WTC11 (cell line): Measurements from ENCODE around the gene CAPSL.

Experiments
- CBFB ChIP-seq: sonication (generic); formaldehyde crosslinking; IDR thresholded peaks from 2 replicates; pipeline ENCODE4 v1.8.1; 2022; ENCODE audit warnings: mild to moderate bottlenecking, low read depth, missing genetic modification reagents
- CTCF ChIP-seq: fragments of 200-600 bp; IDR thresholded peaks from 2 replicates; pipeline ENCODE4 v1.8.0; 2022; ENCODE audit warnings: antibody characterized with exemption
- FOXK1 ChIP-seq: sonication (generic); formaldehyde crosslinking; IDR thresholded peaks from 2 replicates; pipeline ENCODE4 v1.8.0; 2022; ENCODE audit warnings: mild to moderate bottlenecking, moderate library complexity, missing genetic modification reagents
- IRF2 ChIP-seq: sonication (generic); formaldehyde crosslinking; IDR thresholded peaks from 2 replicates; pipeline ENCODE4 v1.8.0; 2022; ENCODE audit warnings: low read depth, missing genetic modification reagents, borderline replicate concordance
- MAX ChIP-seq: sonication (generic); formaldehyde crosslinking; IDR thresholded peaks from 2 replicates; pipeline ENCODE4 v1.8.0; 2022; ENCODE audit warnings: mild to moderate bottlenecking, missing genetic modification reagents
- NR2C2 ChIP-seq: sonication (generic); formaldehyde crosslinking; IDR thresholded peaks from 2 replicates; pipeline ENCODE4 v1.8.0; 2022; ENCODE audit warnings: mild to moderate bottlenecking, missing genetic modification reagents
- TCF7 ChIP-seq: sonication (generic); formaldehyde crosslinking; IDR thresholded peaks from 2 replicates; pipeline ENCODE4 v1.8.0; 2022; ENCODE audit warnings: mild to moderate bottlenecking, low read depth, missing genetic modification reagents, moderate library complexity
- USF2 ChIP-seq: sonication (generic); formaldehyde crosslinking; IDR thresholded peaks from 2 replicates; pipeline ENCODE4 v1.8.1; 2023; ENCODE audit warnings: mild to moderate bottlenecking, missing genetic modification reagents, moderate library complexity
- ZNF263 ChIP-seq: sonication (generic); formaldehyde crosslinking; IDR thresholded peaks from 2 replicates; pipeline ENCODE4 v1.8.1; 2022; ENCODE audit warnings: low read depth, mild to moderate bottlenecking, moderate library complexity, missing genetic modification reagents
- ZNF317 ChIP-seq: sonication (generic); formaldehyde crosslinking; IDR thresholded peaks from 2 replicates; pipeline ENCODE4 v1.8.1; 2023; ENCODE audit warnings: low read depth, mild to moderate bottlenecking, moderate library complexity, missing genetic modification reagents, borderline replicate concordance
- TF ChIP-seq, protein P1 (sequence below): sonication (generic); formaldehyde crosslinking; IDR thresholded peaks from 2 replicates; pipeline ENCODE4 v1.8.1; 2022; ENCODE audit warnings: low read depth, missing genetic modification reagents, borderline replicate concordance

DNA sequence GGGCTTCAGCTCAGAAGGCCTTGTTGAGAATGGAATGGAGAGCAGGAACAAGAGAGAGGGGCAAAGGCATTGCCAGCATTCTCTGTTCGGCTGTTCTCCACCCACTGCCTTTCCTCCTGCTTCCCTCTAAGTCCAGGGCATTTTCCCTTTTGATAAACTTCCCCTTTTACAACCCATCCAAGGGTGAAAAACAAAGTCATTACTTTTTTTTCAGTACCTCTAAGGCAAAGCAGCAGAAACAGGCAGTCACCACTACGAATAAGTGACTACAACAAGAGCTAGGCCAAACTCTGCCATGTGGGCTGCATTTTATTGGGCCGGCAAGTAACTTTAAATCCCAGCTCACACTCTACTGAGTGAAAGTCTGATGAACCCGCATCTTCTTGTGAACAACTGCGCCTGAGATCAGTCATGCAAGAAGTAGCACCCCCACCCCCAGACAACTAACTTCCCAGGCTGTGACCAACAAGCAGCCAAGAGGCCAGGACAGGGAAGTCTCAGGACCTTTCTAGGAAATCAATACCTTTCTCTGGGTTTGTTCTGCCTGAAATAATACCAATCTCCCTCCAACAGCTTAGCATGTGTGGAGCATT lies 68.6 kb downstream of the CAPSL start:
- TF ChIP-seq MAX (CRISPR knock-in tag) (no peak), CTCF (no peak), CBFB (CRISPR knock-in tag) (no peak), ZNF263 (CRISPR knock-in tag) (no peak), USF2 (no peak), FOXK1 (CRISPR knock-in tag) (no peak), NR2C2 (CRISPR knock-in tag) (no peak), ZNF317 (CRISPR knock-in tag) (no peak), TCF7 (CRISPR knock-in tag) (no peak), IRF2 (no peak)
- TF ChIP-seq, protein P1, sequence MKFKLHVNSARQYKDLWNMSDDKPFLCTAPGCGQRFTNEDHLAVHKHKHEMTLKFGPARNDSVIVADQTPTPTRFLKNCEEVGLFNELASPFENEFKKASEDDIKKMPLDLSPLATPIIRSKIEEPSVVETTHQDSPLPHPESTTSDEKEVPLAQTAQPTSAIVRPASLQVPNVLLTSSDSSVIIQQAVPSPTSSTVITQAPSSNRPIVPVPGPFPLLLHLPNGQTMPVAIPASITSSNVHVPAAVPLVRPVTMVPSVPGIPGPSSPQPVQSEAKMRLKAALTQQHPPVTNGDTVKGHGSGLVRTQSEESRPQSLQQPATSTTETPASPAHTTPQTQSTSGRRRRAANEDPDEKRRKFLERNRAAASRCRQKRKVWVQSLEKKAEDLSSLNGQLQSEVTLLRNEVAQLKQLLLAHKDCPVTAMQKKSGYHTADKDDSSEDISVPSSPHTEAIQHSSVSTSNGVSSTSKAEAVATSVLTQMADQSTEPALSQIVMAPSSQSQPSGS (CRISPR knock-in tag): no peak
